GM21526 (cell line): ENCODE measurements around the gene ANKRD39.
A peak's percentile ranks its signal among the peaks of the same experiment; 100 is the strongest.
"Not testable (repeated sequence)": the region's sequence is repeated elsewhere in the genome, so short reads cannot be mapped to it uniquely, and the experiment has no call there.

ENCODE experiments used
- ATAC-seq: cut with Tn5 transposase; IDR thresholded peaks from one replicate; pipeline ENCODE4 v1.9.1; 2021; ENCODE audit warnings: moderate library complexity; ENCODE audit not compliant: unreplicated experiment, low FRiP score

The ANKRD39 gene

DNA sequence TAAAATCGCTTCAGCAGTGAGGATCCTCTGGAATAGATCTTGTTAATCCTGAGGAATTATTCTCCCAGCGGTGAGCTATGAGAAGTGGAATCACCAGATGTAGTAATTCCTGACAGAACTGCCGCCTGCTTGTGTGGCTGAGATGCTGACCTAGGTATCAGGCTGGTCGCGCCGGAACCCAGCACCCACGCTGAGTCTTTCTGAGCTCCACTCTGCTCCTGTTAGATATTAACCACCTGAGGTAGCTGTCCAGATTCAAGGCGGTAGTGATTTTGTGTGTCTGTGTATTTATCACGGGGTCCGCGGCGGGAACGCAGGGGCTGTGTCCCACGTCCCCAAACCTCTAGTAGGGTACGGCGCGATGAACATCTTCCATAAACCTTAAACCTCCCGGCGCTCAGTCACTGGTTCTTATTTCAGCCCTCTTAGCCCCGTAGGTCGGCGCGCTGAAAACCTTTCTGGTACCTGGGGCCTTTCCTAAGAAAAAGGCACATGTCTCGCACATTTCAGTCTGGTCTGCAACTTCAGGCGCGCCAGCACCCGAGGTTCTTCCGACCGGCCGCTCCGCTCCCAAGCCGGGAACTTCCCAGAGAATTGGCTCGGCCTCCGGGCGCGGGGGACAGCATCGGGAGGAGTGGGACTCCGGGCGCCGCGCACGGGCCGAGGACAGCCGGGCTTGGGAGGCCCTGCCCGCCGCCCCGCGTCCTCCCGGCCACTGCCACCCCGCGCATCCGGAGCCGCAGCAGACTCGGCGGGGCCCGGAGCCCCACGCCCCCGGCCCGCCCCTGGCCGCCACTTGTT, 42.3 kb downstream of the ANKRD39 start:
- peak; percentile 7 for ATAC-seq

DNA sequence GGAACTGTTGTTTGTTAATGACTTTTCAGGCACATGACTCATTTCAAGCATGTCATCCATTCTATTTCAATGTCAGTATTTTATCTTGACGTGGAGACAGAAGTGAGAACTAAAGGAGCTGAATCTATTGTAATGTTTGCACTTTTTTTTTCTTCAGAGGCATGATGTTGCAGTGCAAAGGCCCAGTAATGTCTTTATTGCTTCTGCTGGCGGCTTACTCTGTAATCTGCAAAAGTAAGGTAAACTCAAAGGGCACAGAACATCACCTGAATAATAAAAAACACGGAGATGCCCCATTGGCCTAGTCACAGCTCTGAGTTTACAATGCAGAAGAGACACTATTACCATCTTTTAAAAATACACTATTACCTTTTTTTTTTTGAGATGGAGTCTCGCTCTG, 44.2 kb downstream of the ANKRD39 start:
- ATAC-seq = no peak

DNA sequence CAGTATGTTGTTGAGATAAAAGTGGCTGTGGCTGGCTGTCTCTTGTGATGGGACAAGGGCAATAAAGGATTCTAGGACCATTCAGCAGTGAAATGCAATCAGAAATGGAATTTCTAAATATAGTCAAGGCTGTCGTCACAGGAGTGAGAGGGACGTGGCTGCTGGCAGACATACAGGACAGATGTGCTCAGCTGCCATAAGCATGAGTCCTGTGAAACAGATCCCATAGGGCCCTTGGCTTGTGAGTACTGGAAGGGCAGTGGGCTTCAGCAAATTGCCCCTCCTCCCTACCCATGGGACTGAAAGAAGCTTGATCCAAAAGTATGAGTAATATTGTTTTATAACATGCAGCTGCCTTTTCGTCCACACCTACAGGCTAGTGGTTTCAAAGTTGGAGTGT, 45.9 kb downstream of the ANKRD39 start:
- no peak for ATAC-seq

DNA sequence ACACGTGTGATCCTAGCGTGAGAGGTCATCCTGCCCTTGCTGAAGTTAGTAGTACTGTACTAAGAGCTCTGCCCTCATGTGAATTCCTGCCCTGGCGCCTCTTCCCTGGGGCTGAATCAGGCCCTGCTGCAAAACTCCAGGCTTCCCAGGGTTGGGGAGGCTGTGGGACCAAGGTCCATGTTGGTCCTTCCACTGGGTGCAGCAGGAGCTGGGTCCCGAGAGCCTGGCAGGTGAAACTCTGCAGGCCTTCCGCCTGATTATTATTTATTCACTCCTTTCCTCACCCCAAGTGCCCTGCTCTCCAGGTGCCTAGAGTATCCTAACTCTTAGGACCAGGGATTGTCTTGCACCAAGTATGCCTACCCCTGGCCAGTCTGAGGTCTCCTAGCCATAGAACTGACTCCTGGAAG, 47.0 kb downstream of the ANKRD39 start:
- no peak for ATAC-seq

DNA sequence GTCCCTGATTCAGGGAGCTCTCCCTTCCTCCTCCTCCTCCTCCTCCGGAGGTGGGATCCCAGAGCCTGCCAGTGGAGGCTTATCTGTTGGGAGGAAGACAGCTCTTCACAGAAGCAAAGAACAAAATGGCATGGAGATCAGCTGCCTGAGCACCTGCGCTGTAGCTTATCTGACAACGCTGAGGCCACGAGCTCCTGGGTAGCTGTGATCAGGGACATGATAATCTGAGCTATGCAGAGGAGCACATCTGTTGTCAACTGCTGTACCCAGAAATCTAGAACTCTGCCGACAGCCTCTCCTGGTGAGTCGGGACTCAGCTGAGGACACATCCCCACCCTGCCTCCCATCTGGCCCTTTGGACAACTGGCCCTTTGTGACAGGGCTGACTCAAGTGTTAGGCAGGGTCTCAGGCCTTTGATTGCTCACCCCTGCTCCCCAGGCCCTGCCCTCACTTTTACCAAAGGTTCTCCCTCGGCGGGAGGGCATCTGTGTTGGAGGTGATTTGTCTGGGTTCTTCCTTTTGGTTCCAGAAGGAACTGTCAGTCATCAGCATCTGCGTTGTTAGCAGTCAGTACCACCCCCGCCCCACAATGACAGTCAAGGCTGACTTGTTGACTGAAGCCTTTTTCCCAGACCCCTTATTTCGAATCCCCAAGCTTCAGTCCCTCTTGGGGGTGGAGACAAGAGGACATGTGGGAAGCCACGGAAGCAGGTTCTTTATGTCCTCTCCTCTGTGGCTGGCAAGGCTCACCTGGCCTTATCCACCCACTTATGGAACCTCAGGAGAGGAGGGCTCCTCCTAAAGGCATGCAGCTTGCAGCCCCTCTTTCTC, 47.6 kb downstream of the ANKRD39 start:
- ATAC-seq = no peak

DNA sequence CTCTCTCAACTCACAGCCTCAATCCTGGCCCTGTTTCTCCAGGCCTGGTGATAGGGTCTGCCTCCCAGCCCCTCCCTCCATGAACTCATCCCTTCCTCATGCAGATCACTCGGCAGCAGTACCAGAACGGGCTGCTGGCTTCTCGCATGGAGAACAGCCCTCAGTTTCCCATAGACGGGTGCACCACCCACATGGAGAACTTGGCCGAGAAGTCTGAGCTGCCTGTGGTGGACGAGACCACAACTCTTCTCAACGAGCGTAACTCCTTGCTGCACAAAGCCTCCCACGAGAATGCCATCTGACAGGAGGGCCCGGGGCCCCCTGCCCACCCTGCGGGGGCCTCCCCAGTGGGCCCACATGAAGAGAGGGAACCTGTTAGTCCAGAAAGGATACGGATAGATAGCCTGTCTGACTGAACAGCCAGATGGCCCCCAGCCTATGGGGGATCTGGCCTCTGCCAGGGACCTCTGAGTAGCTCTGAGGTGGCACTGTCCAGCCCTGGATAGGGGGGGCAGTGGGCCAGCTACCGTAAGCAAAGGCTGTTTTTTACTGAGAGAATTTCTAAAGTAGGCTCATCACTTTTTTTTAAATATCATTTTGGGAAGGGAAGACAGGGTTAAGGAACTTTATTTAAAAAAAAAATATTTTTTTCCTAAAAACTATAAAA, 48.5 kb downstream of the ANKRD39 start:
- ATAC-seq = no peak

DNA sequence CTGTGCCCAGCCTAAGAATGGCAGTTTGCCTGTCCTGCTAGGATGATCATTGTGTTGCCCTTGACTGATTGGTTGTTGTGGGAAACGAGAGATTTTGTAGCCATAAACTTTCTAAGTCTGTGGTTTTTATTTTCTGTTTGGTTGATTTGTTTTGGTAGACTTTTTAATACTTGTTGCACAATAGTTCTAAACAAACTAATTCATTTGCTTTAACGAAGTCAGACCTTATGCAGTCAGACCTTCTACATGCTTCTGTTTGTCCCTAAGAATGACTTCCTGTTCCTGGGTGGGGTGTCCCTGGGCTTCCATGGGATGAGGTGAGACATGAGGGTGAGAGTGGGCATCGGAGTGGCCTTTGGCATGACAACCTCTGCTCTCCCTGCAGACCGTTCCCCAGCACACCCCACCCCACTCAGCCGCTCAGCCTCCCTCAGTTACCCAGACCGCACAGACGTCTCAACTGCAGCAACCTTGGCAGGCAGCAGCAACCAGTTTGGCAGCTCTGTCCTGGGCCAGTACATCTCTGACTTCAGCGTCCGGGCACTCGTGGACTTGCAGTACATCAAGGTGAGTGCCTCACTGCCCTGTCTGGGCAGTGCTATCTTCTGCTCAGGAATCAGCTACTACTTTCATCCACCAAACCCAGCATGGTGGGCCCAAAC, 49.5 kb downstream of the ANKRD39 start:
- ATAC-seq = no peak

DNA sequence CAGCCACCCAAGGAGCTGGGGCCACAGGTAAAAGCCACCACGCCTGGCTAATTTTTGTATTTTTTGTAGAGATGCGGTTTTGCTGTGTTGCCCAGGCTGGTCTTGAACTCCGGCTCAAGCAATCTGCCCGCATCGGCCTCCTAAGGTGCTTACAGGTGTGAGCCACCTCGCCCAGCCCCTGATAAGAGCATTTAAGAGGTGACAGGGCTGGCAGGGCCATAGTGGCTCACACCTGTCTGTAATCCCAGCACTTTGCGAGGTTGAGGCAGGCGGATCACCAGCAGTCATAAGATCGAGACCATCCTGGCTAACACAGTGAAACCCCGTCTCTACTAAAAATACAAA, 50.7 kb downstream of the ANKRD39 start:
- ATAC-seq = no peak

DNA sequence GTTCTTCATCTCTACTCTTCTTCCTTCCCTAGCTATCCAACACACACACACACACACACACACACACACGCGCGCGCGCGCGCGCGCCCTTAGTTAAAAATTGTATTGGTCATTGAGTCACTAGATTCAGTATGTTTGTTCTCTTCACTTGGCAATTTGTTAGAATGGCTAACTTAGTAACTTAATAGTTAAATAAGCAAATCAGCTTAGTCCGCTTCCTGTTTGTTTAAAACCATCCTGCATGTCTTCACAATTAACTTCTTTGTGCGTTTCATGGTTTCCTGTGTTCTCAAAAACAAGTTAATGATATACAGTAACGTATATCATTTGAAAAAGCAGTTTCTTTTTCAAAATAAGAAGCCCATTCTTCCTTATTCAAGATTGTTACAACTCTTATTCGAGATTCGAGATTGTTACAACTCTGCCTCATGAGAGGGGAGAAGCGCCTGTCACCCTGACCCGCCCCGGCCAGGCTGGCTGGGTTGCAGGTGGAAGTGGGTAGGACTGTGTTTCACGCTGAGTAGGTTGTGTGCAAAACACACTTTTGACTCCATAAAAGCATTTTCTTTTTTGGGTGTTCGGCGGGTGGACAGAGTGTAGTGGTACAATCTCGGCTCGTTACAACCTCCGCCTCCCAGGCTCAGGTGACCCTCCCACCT, 51.2 kb downstream of the ANKRD39 start:
- no peak for ATAC-seq

DNA sequence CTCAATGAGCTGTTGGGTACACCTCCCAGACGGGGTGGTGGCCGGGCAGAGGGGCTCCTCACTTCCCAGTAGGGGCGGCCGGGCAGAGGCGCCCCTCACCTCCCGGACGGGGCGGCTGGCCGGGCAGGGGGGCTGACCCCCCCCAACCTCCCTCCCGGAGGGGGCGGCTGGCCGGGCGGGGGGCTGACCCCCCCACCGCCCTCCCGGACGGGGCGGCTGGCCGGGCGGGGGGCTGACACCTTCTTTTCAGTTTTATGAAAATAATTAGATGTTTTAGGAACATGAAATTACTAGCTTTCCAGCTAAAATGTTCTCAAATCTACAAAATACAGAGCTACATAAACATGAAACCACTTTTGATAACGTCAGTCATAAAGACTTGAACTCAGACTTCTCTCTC, 51.9 kb downstream of the ANKRD39 start:
- not testable (repeated sequence) for ATAC-seq

DNA sequence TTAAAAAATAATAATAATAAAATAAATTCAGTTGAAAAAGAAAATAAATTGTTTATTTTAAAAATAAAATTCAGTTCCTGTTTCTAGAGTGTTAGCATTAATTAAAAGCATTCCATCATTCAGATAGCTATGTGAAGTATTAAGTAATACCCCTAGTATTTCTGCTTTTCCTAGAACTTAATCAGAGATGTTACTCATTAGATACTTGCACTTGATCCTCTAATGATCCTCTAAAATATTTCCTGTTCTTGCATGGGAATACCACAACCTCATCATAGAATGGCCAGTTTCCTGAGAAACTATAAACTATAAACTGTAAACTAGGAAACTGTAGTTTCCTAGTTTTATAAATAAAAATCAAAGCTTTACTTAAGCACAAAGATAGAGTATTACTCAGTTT, 52.8 kb downstream of the ANKRD39 start:
- no peak for ATAC-seq

DNA sequence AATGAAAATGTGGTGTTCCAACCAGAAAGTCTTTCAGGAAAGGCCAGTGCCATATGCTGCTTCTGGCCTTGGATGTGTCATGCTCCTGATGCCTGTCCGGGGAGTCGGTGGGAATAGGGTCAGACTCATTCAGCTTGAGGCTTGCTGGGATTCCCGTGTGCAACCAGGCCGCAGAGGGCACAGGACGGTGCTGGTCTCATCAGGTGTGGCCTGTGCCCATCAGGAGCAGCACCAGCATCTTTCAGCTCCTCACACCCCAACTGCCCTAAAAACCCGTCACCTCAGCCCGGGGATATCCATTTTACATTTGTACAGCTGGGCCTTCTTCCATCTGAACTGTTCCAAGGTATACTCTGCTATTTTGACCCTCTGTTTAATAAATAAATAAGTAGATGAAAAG, 55.1 kb downstream of the ANKRD39 start:
- ATAC-seq = no peak

DNA sequence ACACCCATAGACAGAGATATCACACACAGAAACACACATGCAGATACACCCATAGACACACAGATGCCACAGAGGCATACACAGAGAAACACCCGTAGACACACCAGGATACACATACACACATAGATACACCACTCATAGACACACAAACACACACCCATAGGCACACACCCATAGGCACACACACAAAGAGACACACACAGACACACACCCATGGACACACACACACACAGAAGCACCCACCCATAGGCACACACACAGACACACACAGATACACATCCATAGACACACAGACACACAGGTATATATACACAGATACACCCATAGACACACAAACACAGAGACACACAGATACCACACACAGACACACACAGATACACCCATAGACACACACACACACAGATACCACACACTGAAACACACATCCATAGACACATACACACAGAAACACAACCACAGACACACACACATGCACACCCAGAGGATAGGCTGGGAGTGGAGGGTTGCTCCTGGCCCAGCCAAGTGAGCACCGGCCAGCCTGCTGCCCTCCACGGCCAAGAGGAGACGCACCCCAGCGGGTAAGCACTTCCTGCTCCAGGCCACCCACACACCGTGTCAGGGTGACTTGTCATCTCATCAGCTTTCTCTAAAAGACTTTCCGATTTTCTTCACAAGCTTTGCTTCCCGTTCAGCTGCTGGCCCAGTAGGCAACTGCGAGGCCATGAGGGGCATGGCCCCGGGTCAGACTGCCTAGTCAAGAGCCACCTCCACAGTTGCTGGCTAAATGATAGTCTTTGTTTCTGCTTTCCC, 55.8 kb downstream of the ANKRD39 start:
- no peak for ATAC-seq

DNA sequence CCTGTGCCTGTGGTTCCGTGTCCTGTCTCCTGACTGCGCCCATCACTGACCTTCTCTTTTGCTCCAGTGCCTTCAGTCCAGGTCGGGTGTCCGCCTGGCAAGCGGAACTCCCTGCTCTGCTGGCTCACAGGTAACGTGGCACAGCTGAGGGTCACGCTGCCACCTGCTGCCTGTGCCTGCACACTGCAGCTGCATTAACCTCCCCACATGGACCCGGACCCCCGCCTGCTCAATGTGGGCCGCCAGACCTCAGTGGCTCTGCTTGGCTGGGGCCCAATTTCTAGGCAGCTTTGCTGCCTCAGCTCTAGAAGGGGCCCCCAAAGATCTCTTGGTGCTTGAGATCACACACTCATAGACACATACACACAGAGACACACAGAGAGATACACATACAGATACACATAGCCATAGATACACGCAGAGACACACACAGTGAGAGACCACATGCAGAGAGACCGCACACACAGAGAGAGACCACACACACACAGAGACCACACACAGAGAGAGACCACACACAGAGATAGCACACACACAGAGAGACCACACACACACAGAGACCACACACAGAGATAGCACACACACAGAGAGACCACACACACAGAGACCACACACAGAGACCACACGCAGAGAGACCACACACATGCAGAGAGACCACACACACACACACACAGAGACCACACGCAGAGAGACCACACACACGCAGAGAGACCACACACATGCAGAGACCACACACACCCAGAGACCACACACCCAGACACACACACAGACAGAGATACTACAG, 56.6 kb downstream of the ANKRD39 start:
- peak; percentile 68 for ATAC-seq

DNA sequence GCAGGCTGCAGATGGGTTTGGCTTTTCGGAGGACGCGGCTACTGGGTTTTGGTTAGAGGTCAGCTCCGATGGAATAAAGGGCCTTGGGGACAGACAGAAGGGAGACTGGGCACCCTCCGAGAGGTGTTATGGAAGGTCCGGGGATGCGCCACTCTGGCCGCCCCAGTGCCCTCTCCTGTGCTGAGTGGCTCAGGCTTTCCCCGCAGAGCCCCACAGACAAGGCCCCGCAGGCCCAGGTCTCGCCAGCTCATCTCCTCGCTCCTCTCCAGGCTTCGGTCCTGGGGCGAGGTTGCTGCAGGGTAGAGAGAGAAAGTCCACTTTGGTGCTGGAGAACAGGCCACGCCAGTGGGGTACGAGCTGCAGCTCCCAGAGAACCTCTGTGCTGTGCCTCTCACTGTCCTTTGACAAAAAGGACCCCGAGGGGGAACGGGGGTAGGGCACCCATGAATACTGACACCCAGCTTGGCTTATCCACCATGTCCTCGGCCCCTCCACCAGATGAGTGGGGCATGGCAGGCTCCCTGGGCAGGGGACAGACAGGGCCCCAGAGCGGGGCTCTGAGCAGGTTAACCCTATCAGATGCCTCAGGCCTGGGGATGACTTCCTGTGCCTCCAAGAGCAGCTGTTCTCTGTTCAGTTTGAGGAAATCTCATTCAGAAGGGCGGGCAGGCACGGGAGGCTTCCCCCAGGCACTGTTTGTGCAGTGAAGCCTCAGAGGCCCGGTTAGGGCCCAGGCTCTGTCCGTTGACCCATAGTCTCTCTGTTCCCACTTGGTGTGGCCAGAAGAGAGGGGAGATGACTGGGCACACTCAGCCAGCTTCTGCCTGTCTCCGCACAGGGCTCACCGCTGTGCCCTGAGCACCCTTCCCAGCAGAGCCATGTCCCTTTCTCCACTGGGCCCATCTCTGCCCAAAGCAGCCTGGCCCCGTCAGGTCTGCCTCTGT, 57.5 kb downstream of the ANKRD39 start:
- ATAC-seq = no peak

DNA sequence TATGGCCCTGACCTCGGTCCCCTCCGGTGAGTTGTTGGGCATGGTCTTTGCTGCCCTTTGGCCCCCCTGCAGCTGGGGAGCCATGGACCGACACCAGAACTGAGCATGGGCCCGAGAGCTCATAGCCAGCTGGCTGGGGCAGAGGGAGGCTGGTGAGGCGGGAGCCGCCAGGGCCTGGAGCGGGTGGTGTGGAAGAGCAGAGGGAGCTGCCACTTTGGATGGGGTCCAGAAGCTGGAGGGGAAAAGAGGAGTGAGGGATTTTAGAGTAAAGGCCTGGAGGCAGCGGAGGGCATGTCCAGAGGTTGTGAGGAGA, 58.2 kb downstream of the ANKRD39 start:
- ATAC-seq = no peak

DNA sequence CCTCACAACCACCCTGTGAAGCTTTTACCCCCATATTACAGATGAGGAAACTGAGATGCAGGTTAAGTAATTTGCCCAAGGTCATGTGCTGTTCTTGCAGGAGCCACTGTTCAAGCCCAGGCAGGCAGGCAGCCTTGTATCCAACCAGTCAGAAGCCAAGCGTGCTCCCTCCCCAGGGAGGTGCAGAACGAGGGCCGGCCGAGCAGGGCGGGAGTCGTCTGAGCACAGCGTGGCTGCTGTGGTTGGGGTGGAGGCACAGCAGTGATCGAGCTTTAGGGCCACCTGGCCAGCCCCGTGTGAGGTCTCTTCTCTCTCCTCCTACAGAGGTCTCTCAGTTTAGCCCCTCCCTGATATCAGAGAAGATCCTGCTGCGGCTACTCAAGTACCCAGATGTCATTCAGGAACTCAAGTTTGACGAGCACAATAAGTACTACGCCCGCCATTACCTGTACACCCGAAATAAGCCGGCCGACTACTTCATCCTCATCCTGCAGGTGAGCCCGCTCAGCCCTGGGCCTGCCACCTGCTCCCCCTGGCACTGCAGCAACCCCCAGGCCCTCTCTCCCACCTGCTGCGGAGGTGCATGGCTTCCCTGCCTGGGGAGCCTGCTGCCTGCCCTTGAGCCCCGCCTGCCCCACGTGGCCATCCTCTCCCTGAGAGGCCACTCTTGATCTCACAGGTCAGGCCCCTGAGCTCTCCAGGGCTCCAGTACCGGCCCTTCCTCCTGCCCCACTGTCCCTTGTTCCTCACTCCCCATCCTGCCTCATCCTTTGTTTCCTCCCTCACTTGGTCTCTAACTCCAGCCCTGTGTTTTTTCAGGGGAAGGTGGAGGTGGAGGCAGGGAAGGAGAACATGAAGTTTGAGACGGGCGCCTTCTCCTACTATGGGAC, 58.8 kb downstream of the ANKRD39 start:
- ATAC-seq = no peak
